Heart right ventricle (tissue), 16 donors: ENCODE data around the gene NDST3. TPM values are rescaled to one million over a fixed set of nuclear protein-coding genes. Genes with fewer than 3 reads are reported as not detected.
A peak's percentile ranks its signal among the peaks of the same experiment; 100 is the strongest.
"Not testable (repeated sequence)": the region's sequence is repeated elsewhere in the genome, so short reads cannot be mapped to it uniquely, and the experiment has no call there.

Experiments
- ATAC-seq, 8 donors: fragments of 200-7000 bp; cut with Tn5 transposase; one replicate each; pipeline ENCODE4 v1.9.1; 2020; ENCODE audit warnings: mild to moderate bottlenecking in 8 of 8, moderate library complexity in 8 of 8, moderate number of reproducible peaks in 1 of 8
- DNase-seq, 2 donors: peaks; one replicate each; pipeline ENCODE4 v3.0.0-alpha.2; 2020
- H3K27ac ChIP-seq, 10 donors: fragments of 200-600 bp; sonication (generic) in 2 of 10; one replicate each; pipeline versions ENCODE4 v1.5.0 to v1.8.0; 2020 to 2022; ENCODE audit warnings: mild to moderate bottlenecking in 3 of 10
- H3K27me3 ChIP-seq, 7 donors: fragments of 200-600 bp; one replicate each; pipeline ENCODE4 v1.8.0; 2021 to 2022; ENCODE audit warnings: mild to moderate bottlenecking in 2 of 7
- H3K36me3 ChIP-seq, 9 donors: fragments of 200-600 bp; sonication (generic) in 1 of 9; one replicate each; pipeline versions ENCODE4 v1.5.0 to v1.8.0; 2020 to 2022; ENCODE audit warnings: mild to moderate bottlenecking in 2 of 9
- H3K4me1 ChIP-seq, 9 donors: fragments of 200-600 bp; sonication (generic) in 1 of 9; one replicate each; pipeline versions ENCODE4 v1.5.0 to v1.8.0; 2020 to 2022; ENCODE audit warnings: mild to moderate bottlenecking in 4 of 9
- H3K4me3 ChIP-seq, 10 donors: fragments of 200-600 bp; sonication (generic) in 2 of 10; one replicate each; pipeline versions ENCODE4 v1.5.0 to v1.8.0; 2020 to 2022; ENCODE audit warnings: mild to moderate bottlenecking in 7 of 10, moderate library complexity in 2 of 10
- H3K9me3 ChIP-seq, 11 donors: fragments of 200-600 bp in 10 of 11; sonication (generic) in 2 of 11; one replicate each; pipeline versions ENCODE4 v1.5.0 to v1.8.0; 2013 to 2022; ENCODE audit warnings: mild to moderate bottlenecking in 2 of 11, control low read depth in 1 of 11, moderate library complexity in 1 of 11
- CTCF ChIP-seq, 9 donors: fragments of 200-600 bp; sonication (generic) in 2 of 9; IDR thresholded peaks; one replicate each; pipeline versions ENCODE4 v1.5.0 to v1.8.0; 2021 to 2022; ENCODE audit warnings: antibody characterized with exemption in 9 of 9, mild to moderate bottlenecking in 5 of 9, moderate library complexity in 1 of 9
- WGBS, 2 donors: extraction: QIAGEN DNeasy Blood & Tissue Kit; methylation state at CpG; one replicate each; pipeline ENCODE4 v1.1.7; 2013; ENCODE audit warnings: inconsistent platforms in 1 of 2; 5-methylcytosine and 5-hydroxymethylcytosine counted together
- intact Hi-C, 10 donors: fragments of 100-400 bp; cut with DNase I; formaldehyde crosslinking; loops; one replicate each; pipeline versions ENCODE4 v1.11.1 to v1.14.2; 2022
- polyA plus RNA-seq, 2 donors: library from polyadenylated mRNA; stranded (reverse); fragments of 200-250 nt; gene quantifications; one replicate each; pipeline ENCODE4 v1.2.3, GENCODE V29; 2013
- total RNA-seq, 10 donors: library from RNA; stranded (reverse); fragmentation: NEBNext Ultra II Directional in 3 of 10; extraction: Animal tissue kit (Norgen Biotek cat#: 25700) in 3 of 10; gene quantifications; one replicate each; pipeline versions ENCODE4 v1.2.1 to v1.2.4, GENCODE V29; 2021 to 2023
- donor health status: Arrhythmogenic right ventricular cardiomyopathy.
- donor health status: ischemic (EF 13 %, LVEDD 7.1; RV severe dilation, severe dysfunction).
- donor health status: healthy with polysubstance abuse.
- donor health status: DM: no; HTN: yes; CAD: no.
- donor health status: DM: no; HTN: no; CAD: no.
- donor health status: ischemic (EF 25% LVEDD 6.9; RV normal size, moderate dysfunction).
- donor health status: ischemic (EF 25% LVEDD 5.7; RV mildly dilated, moderate dysfunction).
- donor health status: healthy.
- donor health status: DM: yes; HTN: yes; CAD: no.
- donor health status: Ischemic cardiomyopathy.
- donor health status: ischemic (EF 35%, LVEDD 5.7; RV mildly dilated, moderate dysfunction).
- donor health status: nonischemic (EF 11% LVEDD 7.7; RV severe dilation, severe dysfunction).
- donor health status: DM: yes; HTN: yes; CAD: no.
- donor health status: PGD.
- donor health status: ischemic (EF 29% LVEDD 5.4; RV normal size, mild dysfunction).
- donor health status: nonischemic (EF 23%, LVEDD 6.1; RV moderate dilation, normal function).

The NDST3 gene
- total and polyA plus RNA-seq, 12 donors = 0.04 TPM; not detected in 11

- Histone ChIP-seq H3K4me3 (peak overlapping the region; percentile 20 to 58 (median 50)), H3K9me3 (no peaks in the 10 kb centered on the region), H3K4me1 (no peaks in the 10 kb centered on the region), H3K36me3 (no peaks in the 10 kb centered on the region), H3K27me3 (peaks cover 0 to 41% (median 22%) of the 10 kb centered on the region in 7 donors), H3K27ac (no peak overlapping the region)
- TF ChIP-seq CTCF (IDR thresholded peaks at IDR 0.05) = no peak
- ATAC-seq = peak in 2 of 8 donors; percentile 33 to 39
- intact Hi-C loops = no loop called here
- DNase-seq = peak in 1 of 2 donors; percentile 17
- 10 to 14% methylated on average over 64 of the region's 64 CpGs for WGBS, 2 donors
These were observed 231.2 kb downstream of the NDST3 start for GRCh38 chr4:118265312-118266144.

DNA sequence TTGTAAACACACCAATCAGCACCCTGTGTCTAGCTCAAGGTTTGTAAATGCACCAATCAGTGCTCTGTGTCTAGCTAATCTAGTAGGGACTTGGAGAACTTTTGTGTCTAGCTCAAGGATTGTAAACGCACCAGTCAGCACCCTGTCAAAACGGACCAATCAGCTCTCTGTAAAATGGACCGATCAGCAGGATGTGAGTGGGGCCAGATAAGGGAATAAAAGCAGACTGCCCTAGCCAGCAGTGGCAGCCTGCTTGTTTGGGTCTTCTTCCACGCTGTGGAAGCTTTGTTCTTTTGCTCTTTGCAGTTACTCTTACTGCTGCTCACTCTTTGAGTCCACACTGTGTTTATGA, 231.8 kb downstream of the NDST3 start:
- H3K4me3 ChIP-seq, H3K4me1 ChIP-seq, ATAC-seq, H3K27ac ChIP-seq, intact Hi-C loops, H3K36me3 ChIP-seq, DNase-seq, H3K9me3 ChIP-seq: not testable (repeated sequence)
- peaks cover 0 to 41% (median 23%) of the 10 kb centered on the region in 7 donors for H3K27me3 ChIP-seq
- 76 to 84% methylated on average over 4 of the region's 4 CpGs for WGBS, 2 donors

DNA sequence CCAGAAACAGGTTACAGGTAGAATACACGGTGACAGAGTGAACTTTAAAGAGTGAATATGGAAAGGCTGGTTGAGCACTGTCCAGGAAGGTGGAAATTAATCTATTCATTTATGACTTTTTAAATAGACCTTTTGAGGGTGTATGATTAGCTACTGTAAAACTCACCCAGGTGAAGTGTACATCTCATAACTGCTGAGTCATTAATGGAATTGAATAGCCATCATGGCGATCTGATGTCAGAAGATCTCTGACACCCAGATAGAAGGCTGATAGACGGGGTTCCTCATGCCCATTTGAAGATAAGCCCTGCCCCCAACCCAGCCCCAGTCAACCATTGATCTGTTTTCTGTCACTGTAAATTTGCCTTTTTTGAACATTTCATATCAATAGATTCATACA, 234.5 kb downstream of the NDST3 start:
- 69 to 76% methylated on average over 3 of the region's 3 CpGs for WGBS, 2 donors
- H3K4me3 ChIP-seq = no peak overlapping the region
- no peaks in the 10 kb centered on the region for H3K36me3 ChIP-seq
- no peaks in the 10 kb centered on the region for H3K9me3 ChIP-seq
- no peak for DNase-seq
- peaks cover 0 to 35% (median 22%) of the 10 kb centered on the region in 7 donors for H3K27me3 ChIP-seq
- intact Hi-C loops = no loop called here
- no peaks in the 10 kb centered on the region for H3K4me1 ChIP-seq
- no peak for ATAC-seq
- TF ChIP-seq CTCF (IDR thresholded peaks at IDR 0.05) = no peak
- no peak overlapping the region for H3K27ac ChIP-seq

DNA sequence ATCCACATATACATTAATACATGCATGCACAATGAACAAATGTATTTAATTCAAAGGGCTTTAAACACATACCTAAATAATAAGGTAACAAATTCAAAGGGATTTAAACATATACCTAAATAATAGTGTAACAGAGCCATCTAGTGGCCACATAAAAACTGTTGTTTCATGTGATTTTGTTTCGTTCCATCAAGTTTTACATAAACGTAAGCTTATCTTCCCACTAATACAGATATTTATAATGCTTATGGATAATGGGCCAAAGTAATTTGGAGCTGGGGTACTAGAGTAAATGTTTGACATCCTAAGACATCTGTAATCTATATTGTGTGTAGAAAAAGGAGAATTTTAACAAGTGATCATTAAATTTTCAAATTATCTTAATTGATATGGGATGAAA, 236.2 kb downstream of the NDST3 start:
- no peaks in the 10 kb centered on the region for H3K9me3 ChIP-seq
- no peak overlapping the region for H3K4me3 ChIP-seq
- no peaks in the 10 kb centered on the region for H3K4me1 ChIP-seq
- DNase-seq = no peak
- no peak for ATAC-seq
- H3K27ac ChIP-seq = no peak overlapping the region
- TF ChIP-seq CTCF (IDR thresholded peaks at IDR 0.05) = peak in 8 of 9 donors; percentile 24 to 72 (median 58)
- 6 to 10% methylated on average over 2 of the region's 2 CpGs for WGBS, 2 donors
- peaks cover 0 to 18% (median 11%) of the 10 kb centered on the region in 7 donors for H3K27me3 ChIP-seq
- intact Hi-C loops = loop anchor here in 1 of 10 donors (10.0 kb wide), 1 partner anchor 414 kb away; the partner anchor contains the start of gene METTL14
- H3K36me3 ChIP-seq = no peaks in the 10 kb centered on the region

DNA sequence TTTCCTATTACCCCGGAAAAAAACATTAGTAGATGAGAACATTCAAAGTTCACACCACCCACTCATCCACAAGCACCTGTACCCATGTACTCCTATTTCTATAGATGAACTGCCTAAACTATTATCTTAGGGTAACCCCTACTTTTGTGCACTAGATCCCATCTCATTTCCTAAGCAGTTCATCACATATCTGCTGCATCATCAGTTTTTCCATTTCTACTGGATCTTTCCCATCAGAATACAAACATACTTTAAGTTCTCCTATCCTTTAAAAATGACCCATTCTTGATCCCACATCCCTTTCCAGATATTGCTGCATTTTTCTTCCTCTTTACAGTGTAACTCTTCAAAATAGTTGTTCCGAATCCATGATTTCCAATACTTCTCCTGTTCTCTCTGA, 237.5 kb downstream of the NDST3 start:
- intact Hi-C loops = loop anchor here in 1 of 10 donors (10.0 kb wide), 1 partner anchor 413 kb away; the partner anchor contains the start of gene METTL14
- WGBS, 2 donors = 86 to 90% methylated on average over 2 of the region's 2 CpGs

More for the DNA sequence above, 237.5 kb downstream of the NDST3 start:
- Histone ChIP-seq H3K27me3 (peaks cover 0 to 14% (median 7%) of the 10 kb centered on the region in 7 donors), H3K4me3 (no peak overlapping the region), H3K4me1 (no peaks in the 10 kb centered on the region), H3K27ac (no peak overlapping the region), H3K9me3 (no peaks in the 10 kb centered on the region), H3K36me3 (no peaks in the 10 kb centered on the region)
- ATAC-seq = no peak
- no peak for DNase-seq
- no peak for TF ChIP-seq CTCF (IDR thresholded peaks at IDR 0.05)
